Vagina (tissue), 2 donors: Measurements from ENCODE around the gene UCHL1. TPM values are rescaled to one million over a fixed set of nuclear protein-coding genes. Genes with fewer than 3 reads are reported as not detected.
"Not testable (repeated sequence)": the region's sequence is repeated elsewhere in the genome, so short reads cannot be mapped to it uniquely, and the experiment has no call there.

Experiments
- DNase-seq, 2 donors: peaks; one replicate each; pipeline ENCODE4 v3.0.0-alpha.2; 2017; ENCODE audit errors: extremely low spot score in 2 of 2
- H3K27ac ChIP-seq: fragments of 200-600 bp; sonication (generic); one replicate; pipeline ENCODE4 v1.5.1; 2019
- H3K27me3 ChIP-seq: fragments of 200-600 bp; sonication (generic); one replicate; pipeline ENCODE4 v1.5.1; 2019
- H3K36me3 ChIP-seq, 2 donors: fragments of 200-600 bp; sonication (generic); one replicate each; pipeline ENCODE4 v1.5.1; 2017 to 2019
- H3K4me1 ChIP-seq: fragments of 200-600 bp; sonication (generic); one replicate; pipeline ENCODE4 v1.5.1; 2019
- H3K4me3 ChIP-seq, 2 donors: fragments of 200-600 bp; sonication (generic); 1 replicate in 1 of 2; 2 replicates in 1 of 2; pipeline ENCODE4 v1.5.1; 2016 to 2019
- H3K9me3 ChIP-seq: fragments of 200-600 bp; sonication (generic); one replicate; pipeline ENCODE4 v1.5.1; 2019
- POLR2A ChIP-seq, 2 donors: fragments of 450-650 bp; IDR thresholded peaks; one replicate each; pipeline ENCODE4 v1.6.1; 2017; ENCODE audit warnings: antibody characterized with exemption in 2 of 2, mild to moderate bottlenecking in 2 of 2, moderate library complexity in 2 of 2
- POLR2AphosphoS5 ChIP-seq, 2 donors: sonication (generic); formaldehyde crosslinking; IDR thresholded peaks; one replicate each; pipeline ENCODE4 v1.9.0; 2017; ENCODE audit warnings: antibody characterized with exemption in 2 of 2, mild to moderate bottlenecking in 2 of 2, low read depth in 1 of 2; ENCODE audit not compliant: insufficient read depth in 1 of 2
- intact Hi-C: fragments of 100-400 bp; cut with DNase I; formaldehyde crosslinking; loops from one replicate; pipeline ENCODE4 v1.15.1; 2023
- small RNA-seq: library from RNA; depleted of rRNA; stranded (forward); fragments of <200 nt; gene quantifications from one replicate; pipeline ENCODE3, GENCODE V24; 2016
- total RNA-seq: library from RNA; depleted of rRNA; stranded (reverse); fragments of >200 nt; gene quantifications from one replicate; pipeline ENCODE4 v1.2.3, GENCODE V29; 2016
- TF ChIP-seq, protein P1 (sequence below), 3 experiments: fragments of 450-650 bp in 2 of 3; fragments of 200-600 bp in 1 of 3; sonication (generic) in 1 of 3; IDR thresholded peaks; one replicate each; pipeline ENCODE4 v1.5.1; 2017 to 2019; ENCODE audit warnings: antibody characterized with exemption in 3 of 3, mild to moderate bottlenecking in 2 of 3, moderate library complexity in 2 of 3

UCHL1 gene
- total RNA-seq, 1 donor from 2014 or later = 174 TPM

DNA sequence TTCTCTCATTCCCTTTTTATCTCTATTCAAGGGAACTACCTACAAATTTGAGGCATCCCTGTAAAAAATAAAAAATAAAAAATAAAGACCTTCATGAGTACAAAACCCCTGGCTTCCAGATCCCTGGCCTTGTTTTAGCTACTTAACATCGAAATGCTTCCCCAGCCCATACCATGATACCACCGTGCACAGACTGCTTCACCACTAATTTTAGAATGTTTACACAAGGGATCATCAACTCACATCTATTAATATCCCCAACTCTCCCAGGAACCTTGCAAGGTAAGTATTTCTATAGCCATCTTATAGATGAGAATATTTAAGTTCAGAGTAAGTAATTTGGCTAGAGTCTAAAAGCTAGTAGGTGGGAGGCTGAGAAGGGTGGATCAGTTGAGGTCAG is 51.7 kb downstream of the UCHL1 start:
- no peak for DNase-seq
- H3K4me1 ChIP-seq = no peaks in the 10 kb centered on the region
- no peaks in the 10 kb centered on the region for H3K27me3 ChIP-seq
- intact Hi-C loops = no loop called here
- no peak overlapping the region for H3K4me3 ChIP-seq
- no peaks in the 10 kb centered on the region for H3K36me3 ChIP-seq
- no peaks in the 10 kb centered on the region for H3K9me3 ChIP-seq
- no peak overlapping the region for H3K27ac ChIP-seq
- TF ChIP-seq POLR2A (IDR thresholded peaks at IDR 0.05) (no peak), POLR2AphosphoS5 (IDR thresholded peaks at IDR 0.05; ENCODE audit: insufficient read depth in 1 of 2, low read depth in 1 of 2) (no peak)
- TF ChIP-seq, protein P1, sequence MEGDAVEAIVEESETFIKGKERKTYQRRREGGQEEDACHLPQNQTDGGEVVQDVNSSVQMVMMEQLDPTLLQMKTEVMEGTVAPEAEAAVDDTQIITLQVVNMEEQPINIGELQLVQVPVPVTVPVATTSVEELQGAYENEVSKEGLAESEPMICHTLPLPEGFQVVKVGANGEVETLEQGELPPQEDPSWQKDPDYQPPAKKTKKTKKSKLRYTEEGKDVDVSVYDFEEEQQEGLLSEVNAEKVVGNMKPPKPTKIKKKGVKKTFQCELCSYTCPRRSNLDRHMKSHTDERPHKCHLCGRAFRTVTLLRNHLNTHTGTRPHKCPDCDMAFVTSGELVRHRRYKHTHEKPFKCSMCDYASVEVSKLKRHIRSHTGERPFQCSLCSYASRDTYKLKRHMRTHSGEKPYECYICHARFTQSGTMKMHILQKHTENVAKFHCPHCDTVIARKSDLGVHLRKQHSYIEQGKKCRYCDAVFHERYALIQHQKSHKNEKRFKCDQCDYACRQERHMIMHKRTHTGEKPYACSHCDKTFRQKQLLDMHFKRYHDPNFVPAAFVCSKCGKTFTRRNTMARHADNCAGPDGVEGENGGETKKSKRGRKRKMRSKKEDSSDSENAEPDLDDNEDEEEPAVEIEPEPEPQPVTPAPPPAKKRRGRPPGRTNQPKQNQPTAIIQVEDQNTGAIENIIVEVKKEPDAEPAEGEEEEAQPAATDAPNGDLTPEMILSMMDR (IDR thresholded peaks at IDR 0.05) = no peak

DNA sequence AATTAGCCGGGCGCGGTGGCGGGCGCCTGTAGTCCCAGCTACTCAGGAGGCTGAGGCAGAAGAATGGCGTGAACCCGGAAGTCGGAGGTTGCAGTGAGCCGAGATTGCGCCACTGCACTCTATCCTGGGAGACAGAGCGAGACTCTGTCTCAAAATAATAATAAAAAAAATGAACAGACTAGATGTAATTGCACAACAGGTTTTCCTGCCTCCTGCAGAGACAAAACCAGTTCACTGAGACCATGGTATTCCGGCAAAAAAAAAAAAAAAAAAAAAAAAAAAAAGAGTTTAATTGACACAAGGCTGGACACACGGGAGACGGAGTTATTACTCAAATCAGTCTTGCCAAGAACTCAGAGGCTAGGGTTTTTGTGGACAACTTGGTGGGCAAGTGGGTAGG is 58.7 kb downstream of the UCHL1 start:
- DNase-seq, H3K9me3 ChIP-seq, H3K4me1 ChIP-seq, intact Hi-C loops, H3K4me3 ChIP-seq, H3K27me3 ChIP-seq, H3K27ac ChIP-seq, H3K36me3 ChIP-seq: not testable (repeated sequence)

GRCh38 chr4:41315862-41316261 is 59.1 kb downstream of the UCHL1 start:
- no peak for DNase-seq
- Histone ChIP-seq H3K4me1 (no peaks in the 10 kb centered on the region), H3K9me3 (no peaks in the 10 kb centered on the region), H3K27me3 (no peaks in the 10 kb centered on the region), H3K4me3 (no peak overlapping the region), H3K36me3 (no peaks in the 10 kb centered on the region), H3K27ac (no peak overlapping the region)
- TF ChIP-seq POLR2AphosphoS5 (IDR thresholded peaks at IDR 0.05; ENCODE audit: insufficient read depth in 1 of 2, low read depth in 1 of 2) (no peak), POLR2A (IDR thresholded peaks at IDR 0.05) (no peak)
- TF ChIP-seq, protein P1 (IDR thresholded peaks at IDR 0.05) = no peak
- intact Hi-C loops = no loop called here

Small RNAs within 50 kb of the gene (small RNA-seq; reads per million reads assigned to genes)
- not detected for gene RF00019

Other genes with a start within 250 kb of the UCHL1 start
- 68.8 TPM for gene APBB2, start 42.4 kb upstream of the UCHL1 start, total RNA-seq